Hippocampal formation (tissue), 2 donors: ENCODE measurements around the gene CRMP1.

ENCODE experiments used
- DNase-seq, 2 donors: peaks; one replicate each; lab custom pipeline; 2025; lab: John Stamatoyannopoulos, UW

Gene CRMP1

DNA sequence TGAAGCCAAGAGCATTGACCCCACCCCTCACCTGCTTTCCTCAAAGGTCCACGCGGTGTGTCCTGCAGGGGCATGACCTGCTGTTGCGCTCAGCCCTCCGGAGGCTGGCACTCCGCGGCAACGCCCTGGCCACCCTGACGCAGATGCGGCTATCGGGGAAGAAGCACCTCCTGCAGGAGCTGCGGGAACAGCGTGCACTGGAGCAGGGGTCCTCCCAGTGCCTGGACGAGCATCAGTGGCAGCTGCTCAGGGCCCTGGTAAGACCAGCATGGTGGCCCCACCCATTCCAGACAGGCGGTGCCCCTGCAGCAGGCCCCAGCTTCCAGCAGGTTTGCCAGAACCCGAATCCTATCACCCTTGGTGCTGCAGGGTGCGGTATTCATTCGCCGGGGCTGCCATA, 95.9 kb downstream of the CRMP1 start:
- DNase-seq = no peak

DNA sequence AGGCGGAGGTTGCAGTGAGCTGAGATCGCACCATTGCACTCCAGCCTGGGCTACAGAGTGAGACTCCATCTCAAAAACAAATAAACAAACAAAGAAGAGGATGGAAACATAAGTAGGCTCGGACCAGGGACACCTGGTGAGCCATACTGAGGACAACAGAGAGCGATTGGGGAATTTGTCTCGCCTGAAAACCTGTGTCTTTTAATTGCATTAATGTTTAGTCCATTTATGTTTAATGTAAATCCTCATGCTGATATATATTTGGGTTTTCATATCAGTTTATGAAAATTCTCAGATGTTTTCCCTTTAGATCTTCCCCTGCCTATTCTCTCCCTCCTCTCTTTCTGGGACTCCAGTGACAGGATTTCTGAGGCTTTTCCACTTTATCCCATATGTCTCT, 97.3 kb downstream of the CRMP1 start:
- no peak for DNase-seq

DNA sequence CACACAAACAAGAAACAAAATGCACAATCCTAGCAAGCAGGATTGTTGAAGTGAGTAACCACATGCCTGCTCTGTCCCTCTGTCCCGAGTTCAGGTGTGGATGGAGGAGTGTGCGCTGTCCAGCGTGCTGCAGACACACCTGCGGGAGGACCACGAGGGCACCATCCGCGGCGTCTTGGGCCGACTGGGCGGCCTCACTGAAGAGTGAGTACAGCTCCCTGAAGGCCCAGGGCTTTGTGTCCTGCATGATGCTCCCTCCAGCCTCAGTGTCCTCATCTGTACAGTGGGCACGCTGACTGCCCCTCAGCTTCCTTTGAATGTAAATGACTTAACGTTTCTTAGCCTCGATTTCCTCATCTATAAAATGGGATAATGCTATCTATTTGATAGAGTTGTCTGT, 99.4 kb downstream of the CRMP1 start:
- DNase-seq = no peak

DNA sequence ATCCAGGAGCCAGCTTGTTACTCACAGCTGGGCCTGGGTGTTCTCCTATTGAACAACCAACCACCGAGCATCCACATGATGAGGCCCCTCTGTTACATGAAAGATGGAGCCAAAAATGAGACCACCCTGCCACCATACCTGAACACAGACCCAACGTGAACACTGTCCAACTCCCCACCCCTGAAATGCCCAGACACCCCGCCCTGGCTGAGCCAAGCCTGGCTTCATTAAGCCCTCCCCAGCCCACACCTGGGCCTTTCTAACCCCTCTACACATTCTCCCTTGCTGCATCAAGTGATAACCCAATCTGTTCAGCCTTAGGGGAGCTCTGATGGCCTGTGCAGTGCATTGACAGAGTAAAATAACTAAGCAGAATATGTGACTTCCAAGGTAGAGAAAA, 101.2 kb downstream of the CRMP1 start:
- no peak for DNase-seq

DNA sequence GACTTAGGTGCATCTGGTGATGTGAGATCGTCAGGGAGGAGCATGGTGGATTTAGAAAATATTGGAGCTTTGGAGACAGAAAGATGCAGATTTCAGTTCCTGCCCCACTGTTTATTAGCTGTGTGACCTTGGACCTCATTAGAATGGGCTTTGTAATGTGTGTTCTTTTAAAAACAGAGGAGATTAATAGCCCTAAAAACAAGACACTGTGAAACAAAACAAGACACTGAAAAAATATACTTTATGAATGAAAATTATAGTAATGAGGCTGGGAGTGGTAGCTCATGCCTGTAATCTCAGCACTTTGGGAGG, 102.4 kb downstream of the CRMP1 start:
- DNase-seq = no peak

DNA sequence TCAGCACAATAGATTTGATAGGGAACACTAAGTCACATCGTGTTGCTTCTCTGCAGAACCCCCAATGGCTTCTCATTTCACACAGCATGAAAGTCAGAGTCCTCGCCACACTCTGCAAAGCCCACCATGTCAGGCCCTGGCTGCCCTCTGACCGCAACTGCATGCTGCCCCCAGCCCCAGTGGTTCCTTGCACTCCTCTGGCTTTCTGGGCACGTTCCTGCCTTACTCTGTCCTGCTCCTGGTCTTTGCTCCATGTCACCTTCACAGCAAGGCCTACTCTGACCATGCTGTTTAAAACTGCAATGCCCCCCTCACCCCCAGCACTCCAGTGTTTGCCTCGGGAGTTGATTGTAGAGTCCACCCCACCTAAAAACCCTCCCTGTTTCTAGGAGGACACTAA, 103.7 kb downstream of the CRMP1 start:
- no peak for DNase-seq

DNA sequence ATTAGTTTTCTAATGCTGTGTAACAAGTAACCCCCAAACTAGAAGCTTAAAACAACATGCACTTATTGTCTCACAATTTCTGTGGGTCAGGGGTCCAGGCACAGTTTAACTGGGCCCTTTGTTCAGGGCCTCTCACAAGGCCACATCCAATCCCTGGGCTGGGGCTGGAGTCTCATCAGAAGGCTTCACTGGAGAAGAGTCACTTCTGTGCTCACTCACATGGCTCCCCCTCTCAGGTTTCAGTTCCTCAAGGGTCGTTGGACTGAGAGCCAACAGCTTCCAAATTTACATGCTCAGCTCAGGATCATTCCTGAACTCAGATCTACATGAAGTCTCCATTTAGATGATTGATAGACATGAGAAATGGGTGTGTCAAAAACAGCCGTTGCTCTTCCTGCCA, 104.7 kb downstream of the CRMP1 start:
- DNase-seq = no peak

DNA sequence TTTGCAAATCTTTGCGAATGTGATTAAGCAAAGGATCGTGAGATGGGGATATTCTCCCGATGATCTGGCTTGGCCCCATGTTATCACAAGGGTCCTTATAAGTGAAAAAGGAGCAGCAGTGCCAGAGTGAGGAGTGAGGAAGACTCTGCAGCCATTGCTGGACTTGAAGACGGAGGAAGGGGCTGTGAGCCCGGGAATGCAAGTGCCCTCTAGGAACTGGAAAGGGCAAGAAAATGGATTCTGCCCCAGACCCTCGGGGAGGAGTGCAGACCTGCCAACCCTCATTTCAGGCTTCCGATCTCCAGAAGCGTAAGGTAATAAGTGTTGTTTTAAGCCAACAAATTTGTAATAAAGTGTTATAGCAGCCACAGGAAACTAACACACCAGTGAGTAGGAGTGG, 105.6 kb downstream of the CRMP1 start:
- DNase-seq = no peak

DNA sequence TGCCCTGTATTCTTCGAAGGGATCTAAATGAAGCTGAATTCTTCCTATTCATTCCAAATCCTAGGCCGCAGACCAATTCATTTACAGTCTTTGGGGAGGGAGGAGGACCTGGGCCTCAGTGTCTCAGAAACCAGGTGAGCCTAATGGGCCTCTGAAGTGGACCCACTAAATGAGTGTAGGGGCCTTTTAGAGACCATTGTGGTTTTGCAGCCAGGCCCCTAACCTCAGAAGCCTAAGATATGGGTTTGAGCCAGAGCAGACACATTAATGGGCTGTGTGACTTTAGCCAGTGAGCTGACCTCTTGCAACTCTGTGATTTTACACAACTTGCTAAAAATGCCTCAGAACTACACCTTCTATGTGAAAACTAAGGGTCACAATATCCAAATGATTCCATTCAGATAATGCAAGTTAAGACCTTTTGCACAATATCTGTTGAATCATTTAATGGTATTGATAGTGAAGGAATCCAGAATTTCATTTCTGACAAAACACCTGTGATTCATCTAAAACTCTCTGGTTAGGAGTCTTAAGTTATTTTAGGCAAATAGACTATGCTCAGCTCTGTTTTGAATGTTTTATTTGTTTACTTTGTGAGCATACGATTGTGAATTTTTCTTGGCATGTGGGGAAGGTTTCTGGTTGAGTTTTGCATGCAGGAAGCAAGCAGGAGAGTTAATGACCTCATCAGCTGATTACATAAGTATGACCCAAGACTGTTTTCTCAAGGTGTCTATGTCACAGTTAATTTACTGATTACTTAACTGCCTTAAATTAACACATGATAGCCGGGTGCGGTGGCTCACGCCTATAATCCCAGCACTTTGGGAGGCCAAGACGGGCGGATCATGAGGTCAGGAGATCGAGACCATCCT, 106.8 kb downstream of the CRMP1 start:
- no peak for DNase-seq

DNA sequence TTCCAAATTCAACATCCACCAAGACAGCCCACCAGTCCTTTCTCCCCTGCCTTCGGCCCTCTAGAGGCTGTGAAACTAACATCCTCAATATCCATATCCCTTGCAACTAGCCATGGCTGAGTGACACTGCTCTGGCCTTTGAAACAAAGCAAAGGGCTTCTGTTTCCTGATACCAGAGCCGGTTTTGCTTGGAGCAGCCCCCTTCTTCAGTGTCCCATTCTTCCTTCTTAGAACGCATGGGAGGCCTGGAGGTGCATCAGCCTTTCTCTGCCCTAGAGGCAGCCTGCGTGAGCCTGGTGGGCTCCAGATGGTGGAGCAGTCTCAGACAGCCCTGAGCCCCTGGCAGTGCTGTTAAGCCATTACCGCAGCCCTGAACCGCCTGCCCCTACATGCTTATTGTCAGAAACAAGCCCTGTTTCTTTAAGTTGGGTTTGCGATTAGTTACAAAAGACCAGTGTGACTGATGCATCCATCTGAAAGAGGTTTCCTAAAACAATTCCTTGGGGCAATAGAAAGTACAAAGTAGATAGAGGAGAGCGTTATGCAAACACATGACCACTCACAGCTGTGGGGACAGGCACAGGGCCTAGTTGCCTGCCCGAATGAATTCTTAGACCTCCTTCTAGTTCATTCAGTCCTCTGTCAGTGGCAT, 107.8 kb downstream of the CRMP1 start:
- DNase-seq = no peak

DNA sequence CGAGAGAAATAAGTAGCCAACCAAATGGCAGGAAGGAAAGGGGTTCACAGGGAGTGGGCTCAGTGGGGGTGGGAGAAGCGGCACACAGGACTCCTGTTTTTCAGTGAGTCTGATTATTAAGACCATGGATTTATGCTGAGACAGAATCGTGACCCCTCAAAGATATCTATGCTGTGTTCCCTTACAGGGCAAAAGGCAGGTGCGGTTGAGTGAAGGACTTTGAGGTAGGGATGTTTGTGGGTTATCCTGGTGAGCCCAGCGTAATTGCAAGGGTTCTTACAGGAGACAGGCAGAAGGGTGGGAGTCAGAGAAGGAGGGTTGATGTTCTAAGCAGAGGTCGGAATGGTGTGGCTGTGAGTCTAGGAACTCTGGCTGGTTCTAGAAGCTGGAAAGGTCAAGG, 108.9 kb downstream of the CRMP1 start:
- DNase-seq = no peak

DNA sequence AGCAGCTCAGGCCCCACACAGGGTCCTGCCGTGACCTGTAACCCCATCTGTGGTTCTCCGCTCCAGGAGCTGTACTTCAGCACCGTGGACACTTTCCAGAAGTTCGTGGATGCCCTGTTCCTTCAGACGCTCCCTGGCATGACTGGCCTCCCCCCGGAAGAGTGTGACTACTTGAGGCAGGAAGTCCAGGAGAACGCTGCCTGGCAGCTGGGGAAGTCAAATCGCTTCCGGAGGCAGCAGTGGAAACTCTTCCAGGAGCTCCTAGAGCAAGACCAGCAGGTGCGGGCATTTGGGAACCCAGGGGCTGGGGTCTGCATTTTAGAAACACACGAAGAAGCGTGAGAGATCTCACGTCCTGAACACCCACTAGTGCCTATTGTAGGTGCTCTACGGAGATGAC, 109.4 kb downstream of the CRMP1 start:
- DNase-seq = no peak

DNA sequence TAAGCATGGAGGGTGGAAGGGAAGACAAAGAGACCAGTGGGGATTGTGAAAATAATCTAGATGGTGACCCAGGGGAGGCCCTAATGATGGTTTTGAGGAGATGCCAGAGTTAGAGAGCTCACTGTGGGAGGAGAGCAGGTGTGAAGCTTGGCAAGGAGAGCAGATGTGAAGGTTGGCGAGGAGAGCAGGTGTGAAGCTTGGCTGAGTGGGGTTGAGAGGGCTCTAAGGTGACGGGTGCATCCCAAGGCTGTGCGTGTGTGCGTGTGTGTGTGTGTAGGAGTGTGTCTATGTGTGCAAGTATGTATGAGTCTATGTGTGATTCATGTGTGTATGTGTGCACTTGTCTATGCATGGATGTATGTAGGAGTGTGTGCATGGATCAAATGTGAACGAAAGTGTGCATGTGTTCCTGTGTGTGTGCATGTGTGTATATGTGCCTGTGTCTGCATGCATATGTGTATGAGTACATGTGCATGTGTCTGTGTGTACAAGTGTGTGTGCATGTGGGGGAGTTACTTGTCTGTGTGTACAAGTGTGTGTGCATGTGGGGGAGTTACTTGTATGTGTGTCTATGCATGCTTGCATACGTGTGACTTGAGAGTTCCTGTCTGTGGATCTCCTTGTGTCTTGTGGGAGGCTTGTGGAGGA, 109.9 kb downstream of the CRMP1 start:
- DNase-seq = no peak

DNA sequence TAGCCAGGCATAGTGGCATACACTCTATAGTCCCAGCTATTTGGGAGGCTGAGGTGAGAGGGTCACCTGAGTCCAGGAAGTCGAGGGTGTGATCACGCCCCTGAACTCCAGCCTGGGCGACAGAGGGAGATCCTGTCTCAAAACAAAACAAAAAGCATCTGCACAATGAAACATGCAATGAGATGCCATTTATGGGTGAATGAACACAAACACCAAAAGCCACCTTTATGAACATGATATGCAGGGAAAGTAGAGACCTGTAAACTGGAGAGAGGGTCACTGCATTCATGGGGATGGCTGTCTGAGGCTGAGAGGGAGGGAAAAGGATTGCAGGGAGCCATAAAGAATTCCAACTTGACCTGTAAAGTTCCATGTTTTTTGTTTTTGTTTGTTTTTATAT, 111.2 kb downstream of the CRMP1 start:
- no peak for DNase-seq

DNA sequence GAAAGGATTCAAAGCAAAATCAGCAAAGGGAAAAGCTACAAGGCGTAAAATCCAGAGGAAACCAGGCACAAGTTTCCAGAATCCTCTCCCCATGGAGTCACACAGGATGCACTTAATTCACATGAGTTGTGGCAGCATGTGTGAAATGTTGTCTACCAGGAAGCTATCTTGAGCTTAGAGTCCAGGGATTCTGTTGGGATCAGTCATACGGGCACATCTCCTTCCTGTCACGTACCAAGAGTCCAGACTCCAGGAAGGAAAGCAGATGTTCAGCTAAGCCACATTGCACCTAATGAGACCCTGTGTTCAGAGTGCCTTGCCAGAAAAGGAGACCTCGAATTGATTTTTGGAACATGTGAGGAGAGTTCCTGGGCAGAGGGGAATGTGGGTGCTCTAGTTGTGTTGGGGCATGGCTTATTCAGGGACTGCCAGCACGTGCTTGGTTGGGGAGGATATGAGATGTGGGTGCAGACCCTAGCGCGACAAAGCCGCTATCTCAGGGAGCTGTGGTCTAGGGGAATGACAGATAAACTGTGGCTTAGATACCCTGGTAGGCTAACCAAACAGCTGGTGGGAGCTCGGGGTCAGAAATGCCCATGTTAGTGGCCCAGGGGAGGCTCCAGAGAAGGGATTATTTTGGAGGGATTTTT, 111.9 kb downstream of the CRMP1 start:
- DNase-seq = no peak

DNA sequence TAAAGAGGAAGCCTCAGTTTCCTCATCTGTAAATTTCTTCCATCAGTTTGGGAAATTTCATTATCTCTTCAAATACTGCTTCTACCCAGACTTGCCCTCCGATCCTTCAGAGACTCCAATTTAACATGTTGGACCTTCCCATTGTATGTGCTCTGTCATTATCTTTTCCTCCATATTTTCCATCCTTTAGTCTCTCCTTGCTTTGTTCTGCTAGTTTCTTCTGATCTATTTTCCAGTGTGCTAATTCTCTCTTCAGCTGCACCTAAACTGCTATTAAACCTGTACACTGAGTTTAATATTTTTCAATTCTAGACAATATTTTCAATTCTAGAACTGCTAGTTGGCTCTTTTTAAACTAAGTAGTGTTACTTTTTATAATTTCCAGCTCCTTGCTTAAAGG, 116.4 kb downstream of the CRMP1 start:
- no peak for DNase-seq

DNA sequence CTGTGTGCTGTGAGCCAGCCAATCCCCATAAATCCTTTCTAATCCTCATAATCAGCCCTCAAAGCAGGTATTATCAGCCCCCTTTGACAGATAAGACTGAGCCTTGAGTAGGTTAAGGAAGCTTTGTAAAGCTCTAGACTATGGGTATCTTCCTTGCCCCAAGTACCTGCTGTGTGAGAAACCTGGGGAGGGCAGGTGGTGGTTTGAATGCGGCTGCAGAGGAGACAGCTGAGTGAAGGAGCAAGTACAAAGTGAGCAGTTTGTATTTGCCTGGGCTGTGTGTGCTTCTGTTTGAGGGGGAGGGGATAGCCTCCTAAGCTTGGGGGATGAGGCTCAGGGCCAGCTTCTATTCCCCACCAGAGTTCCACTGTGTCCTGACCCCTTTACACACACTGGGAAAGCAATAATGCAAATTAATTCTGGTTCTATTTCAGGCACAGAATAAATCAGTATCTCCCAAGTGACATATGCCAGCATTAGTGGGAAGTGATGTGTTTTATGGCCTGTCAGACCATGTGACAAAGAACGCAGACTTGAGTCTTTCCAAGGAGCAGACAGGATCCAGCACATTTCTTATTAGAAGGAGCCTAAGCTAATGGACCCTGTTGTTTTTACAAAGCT, 118.4 kb downstream of the CRMP1 start:
- DNase-seq = no peak

DNA sequence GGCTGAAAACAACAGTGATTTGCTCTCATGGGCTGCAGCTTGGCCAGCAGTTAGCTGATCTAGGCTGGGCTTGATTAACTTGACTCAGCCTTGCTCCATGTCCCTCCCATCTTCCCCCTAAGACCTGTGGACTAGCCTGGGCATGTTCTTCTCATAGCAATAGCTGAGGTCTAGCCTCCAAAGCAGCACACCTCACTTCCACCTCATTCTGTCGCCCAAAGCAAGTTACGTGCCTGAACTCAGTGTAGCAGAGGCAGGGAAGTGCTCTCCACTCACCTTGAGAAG, 119.7 kb downstream of the CRMP1 start:
- DNase-seq = no peak

DNA sequence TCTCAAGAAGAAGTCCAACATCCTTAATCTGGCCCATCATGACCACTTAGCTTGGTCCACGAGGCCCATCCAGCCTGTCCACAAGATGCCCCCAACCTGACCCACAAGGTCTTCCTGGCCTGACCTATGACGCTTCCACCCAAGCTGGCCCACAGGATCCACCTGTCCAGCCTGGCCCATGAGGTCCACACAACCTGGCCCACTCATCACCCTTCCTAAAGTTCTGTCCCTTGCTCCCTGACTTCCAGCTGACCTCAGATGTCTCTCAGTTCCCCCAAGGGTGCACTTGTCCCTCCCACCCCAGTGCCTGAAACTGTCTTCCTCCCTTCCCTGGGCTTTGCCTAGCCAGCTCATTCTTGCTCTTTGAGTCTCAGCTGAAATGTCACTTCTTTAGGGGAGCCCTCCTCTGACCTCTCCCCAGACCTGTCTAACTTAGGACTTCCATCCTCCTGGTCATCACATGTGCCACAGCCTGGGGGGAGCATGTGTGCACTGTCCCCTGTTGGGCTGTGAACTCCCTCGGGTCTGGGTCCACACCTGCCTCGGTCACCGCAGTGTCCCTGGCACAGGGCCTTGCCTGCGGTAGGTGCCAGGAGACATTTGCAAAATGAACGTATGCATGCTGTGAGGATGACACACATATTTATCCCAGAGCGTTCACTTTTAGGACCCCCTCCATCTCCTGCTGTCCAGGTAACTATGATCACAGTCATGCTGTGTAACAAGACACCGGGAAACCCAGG, 120.2 kb downstream of the CRMP1 start:
- no peak for DNase-seq
